GM19324 (cell line): ENCODE measurements around the gene CA10.

Source experiments
- ATAC-seq: cut with Tn5 transposase; IDR thresholded peaks from one replicate; pipeline ENCODE4 v1.9.1; 2021; ENCODE audit warnings: mild to moderate bottlenecking, moderate library complexity; ENCODE audit not compliant: unreplicated experiment, low FRiP score

The CA10 gene

DNA sequence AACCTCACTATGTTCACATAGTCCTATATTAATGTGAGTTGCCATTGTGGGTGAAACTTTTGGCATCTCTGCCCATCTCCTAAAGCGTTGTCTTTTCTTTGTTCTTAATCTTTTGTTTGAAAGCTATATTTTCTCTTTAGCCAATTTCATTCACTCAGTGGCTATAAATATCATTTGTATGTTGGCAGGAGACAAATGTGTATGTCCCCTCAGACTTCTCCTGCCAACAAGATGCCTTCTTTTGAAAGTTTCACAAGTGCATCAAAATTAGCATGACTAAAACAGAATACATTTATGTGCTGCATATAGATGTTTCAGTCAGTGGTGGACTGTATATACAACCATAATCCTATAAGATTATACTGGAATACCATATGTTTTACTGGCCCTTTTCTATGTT lies 109.0 kb downstream of the CA10 start:
- no peak for ATAC-seq

DNA sequence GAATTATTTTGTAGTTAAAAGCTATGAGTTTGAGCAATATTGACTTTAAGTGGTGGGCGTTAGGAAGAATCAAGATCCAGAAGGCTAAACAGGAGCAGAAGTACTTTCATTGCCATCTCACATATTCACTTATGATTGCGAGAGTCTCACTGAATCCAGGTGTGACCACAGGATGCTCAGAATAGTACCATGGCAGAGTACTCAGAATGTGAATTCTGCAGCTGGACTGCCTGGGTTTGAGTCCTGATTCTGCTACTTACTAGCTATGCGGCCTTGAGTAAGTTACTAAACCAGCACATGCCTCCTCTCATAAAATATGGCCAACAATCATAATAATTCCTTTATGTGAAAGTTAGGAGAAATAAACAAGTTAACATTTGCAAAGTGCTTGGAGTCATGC lies 109.5 kb downstream of the CA10 start:
- ATAC-seq = no peak

DNA sequence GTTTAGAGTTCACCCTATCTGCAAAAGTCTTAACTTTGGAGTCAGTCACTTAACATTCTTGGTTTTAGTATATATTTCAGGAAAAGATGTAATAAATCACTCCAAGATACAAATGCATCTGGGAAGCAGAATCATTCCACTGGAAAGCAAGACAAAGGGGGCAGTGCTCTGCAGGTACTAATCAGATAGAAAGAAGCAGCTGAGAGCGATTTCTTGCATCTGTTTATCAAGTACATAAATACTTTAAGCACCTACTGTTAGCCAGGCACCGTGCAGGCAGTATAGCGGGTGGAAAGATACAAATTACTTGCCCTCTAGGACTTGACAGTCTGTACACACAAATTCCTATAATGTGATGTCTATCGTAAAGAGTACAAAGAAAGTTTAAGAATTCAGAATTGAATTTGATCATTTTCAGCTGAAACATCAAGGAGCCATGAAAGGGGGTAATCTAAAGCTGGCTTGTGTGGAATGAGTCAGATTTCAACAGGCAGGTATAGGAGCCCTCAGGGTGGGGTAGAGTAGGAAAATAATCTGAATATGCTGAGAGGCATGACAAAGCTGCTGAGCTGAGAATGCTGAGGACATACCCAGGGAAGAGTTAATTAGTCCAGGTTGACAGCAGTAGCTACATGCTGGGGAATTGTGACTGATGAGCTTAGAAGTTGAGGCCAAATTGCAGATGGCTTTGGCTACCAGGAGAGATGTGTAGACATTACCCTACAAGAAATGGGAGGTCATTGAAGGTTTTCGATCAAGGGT lies 110.2 kb downstream of the CA10 start:
- ATAC-seq = no peak

DNA sequence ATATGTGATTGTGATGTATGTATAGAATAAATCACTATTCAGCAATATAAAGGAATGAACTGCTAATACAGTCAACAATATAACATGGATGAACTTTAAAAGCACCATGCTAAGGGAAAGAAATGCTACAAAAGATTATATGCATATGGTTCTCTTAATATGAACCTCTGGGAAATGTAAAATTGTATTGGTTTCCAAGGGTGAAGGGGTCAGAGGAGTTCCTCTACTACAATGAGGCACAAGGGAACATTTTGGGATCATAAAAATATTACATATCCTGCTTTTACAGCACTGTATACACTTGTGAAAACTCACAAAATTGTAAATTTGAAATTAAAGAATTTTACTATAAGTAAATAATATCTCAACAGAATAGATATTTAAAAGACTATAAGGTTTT lies 111.4 kb downstream of the CA10 start:
- no peak for ATAC-seq

DNA sequence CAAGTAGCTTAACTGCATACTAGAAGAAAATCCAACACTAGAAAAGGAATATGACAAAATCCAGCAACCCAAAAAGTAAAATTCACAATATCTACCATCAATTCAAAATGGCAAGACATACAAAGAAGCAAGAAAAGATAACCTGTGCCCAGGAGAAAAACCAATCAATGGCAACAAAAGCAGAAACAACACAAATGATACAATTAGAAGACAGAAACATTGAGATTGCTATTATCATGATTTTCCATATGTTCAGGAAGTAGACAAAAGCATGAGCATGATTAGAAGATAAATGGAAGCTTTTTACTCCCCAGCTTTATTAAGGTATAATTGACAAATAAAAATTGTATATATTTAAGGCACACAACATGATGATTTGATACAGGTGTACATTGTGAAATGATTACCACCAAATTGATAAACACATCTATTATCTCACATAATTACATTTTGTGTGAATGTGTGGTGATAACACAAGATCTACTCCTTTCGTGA lies 117.3 kb downstream of the CA10 start:
- no peak for ATAC-seq

DNA sequence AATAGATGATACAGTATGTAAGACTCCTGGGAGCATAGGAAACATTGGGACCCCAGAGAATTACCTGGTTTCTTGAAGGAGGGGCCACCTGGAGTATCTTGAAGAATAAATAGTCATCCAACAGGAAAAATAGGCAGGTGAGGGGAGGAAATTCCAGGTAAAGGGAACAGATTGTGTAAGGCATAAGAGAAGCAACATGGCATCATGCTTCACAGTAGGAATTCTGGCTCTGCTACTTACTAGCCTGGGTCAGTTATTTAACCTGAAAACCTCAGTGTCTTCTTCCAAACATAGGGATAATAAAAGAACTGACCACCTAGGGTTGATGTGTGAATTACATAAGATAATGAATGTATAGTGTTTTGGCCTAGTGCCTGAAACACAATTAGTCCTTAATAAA lies 122.1 kb downstream of the CA10 start:
- no peak for ATAC-seq

DNA sequence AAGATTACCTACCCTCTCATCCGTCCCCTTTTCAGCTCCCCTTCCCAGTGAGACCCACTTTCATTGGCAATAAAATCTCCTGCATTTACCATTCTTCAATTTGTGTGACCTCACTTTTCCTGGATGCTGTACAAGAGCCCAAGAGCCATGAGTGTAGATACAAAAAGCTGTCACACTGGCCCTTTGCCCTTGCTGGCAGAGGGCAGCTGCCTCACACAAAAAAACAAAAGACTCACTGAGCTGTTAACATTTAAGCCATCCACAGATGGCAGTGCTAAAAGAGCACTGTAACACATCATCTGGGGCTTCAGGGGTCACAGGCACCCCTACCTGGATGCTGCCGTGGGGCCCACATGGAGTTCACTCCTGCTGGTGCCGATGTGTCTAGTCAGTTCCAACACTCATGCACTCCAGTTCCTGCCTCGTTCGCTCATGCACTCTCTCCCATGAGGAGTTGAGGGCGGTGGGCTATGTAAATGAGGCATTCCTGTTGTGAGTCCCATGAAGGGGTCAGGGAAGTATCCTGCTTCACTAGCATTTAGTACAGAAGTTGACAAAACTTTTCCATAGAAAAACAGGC lies 123.1 kb downstream of the CA10 start:
- ATAC-seq = no peak

DNA sequence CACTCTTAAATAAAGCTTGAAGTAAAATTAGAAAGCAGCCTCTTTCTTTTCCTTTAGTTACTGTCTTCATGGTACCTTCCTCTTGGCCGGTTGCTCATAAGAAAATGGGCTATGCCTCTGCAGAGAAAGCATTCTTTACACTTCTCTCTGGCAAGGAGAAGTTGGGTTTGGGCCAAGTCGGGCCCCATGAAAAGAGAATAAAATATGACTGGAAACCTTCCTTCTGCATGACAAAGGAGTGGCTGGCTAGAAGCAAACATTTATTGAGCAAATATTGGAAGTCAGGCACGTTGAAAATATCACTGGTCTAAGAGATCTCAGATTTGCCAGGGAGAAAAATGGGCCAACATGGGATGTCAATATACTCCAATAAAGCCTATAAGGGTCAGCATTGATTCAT lies 126.1 kb downstream of the CA10 start:
- ATAC-seq = no peak

DNA sequence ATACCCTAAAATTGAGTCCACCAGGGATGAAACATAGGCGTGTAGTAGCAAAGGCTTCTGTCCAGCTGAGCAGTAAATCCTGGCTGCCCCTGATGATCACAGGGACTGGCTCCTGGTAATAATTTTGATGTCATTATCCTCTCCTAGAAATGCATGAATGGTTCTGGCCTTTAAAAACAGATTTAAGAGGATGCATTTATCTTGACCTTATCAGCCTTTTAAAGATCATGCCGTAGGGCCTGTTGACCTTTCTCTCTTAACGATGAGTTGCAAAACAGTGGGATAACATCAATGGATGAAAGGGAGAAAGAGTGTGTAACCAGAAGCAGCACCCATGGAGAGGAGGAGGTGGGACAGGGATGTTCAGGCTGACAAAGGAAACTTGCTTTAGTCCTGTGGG lies 128.5 kb downstream of the CA10 start:
- ATAC-seq = no peak

DNA sequence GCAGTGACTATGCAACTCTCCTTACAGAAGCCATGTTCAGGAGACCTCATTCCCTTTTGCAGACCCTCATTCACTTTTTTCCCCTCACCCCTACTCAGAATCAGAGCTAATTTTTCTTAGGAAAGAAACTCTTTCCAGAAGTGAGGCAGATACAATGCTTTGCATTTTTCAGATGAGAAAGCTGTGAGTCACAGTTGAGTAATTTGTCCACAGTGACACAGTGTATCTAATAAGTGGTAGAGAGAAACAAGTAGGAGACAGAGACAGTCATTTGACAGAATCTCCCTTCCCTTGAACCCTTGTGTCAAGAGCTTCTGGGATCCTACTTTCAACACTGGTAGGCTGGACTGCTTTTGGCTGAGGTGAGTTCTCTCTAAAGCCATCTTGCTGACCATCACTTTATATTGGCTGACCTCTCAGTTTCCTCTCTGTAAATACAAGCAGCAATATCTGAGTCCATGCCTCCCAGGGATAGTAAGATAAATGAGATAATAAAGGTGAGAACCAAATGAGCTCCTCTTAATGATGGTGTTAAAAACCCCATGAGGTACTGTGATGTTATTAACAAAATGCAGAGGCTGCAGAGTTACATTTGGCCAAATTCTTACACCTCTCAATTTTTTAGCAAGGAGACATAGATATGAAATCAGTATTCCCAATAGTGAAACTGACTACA lies 130.8 kb downstream of the CA10 start:
- no peak for ATAC-seq

DNA sequence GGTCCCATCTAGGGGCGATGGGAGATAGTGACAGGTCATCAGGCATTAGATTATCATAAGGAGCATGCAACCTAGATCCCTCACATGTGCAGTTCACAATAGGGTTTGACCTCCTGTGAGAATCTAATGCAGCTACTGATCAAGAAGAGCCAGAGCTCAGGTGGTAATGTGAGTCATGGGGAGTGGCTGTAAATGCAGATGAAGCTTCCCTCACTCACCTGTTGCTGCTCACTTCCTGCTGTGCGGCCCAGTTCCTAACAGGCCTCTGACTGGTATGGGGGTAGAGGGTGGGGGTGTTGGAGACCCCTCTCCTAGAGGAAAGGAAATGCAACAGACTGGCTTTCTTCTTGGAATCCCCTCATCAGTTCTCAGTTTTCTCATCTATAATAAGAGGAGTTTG lies 131.4 kb downstream of the CA10 start:
- ATAC-seq = no peak

DNA sequence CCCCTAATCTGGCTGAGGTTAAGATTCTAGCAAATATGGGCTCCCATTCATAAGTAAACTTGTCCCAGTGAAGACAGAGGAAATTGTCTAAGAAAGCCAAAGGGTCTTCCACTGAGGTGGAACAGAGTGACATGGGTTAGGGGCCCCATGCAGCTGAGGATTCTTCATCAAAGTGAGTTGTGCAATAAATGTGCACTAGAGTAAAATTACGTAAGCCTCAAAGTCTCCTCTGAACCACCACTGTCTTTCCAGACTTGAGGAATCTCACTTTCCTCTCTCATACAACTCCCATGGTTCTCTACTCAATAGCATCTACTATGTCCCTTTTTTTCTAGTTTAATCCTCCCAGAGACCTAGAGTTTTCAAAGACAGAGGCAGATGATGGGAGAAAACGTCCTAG lies 132.4 kb downstream of the CA10 start:
- ATAC-seq = no peak

DNA sequence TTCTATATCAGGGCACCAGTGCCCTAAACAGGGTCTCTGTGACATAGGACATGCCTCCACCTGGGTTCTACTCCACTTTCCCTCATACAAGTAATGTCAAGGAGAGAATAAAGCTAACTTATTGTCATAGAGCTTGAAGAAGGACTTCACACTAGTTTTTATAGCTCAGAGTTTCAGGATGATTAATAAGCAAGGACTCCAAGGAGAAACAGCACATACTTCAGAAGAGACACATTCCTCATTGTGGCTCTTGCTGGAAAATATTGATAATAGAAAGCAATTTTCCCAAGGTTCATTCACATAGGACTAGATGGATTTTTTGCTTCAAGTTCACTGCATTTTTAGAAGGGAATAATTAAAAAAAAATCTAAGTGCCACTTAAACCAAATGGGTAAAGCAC lies 133.3 kb downstream of the CA10 start:
- no peak for ATAC-seq

DNA sequence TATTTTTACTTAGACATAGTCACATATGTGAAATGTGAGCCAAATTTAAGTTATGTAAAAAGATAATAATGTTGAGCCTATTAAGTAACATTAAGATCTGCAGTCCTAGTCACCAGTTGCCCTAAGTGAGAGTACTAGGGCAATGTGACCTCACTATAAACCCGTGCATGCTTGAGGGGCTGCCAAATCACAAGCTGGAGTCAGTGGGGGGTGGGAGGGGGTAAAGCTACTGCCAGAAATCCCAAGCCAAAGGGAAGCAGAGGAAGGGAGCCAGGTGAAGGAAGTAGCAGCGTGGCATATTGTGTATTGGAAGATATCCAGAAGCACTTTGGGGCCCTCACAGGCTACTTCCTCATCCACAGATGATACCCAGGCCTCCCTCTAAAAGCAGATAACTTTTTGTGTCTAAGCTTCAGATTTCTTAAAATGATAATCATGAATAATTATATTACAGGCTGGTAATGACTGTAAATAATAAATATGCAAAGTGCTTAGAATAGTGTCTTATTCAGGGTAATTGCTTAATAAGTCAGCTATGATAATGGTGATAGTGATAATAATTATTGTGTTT lies 134.1 kb downstream of the CA10 start:
- no peak for ATAC-seq

DNA sequence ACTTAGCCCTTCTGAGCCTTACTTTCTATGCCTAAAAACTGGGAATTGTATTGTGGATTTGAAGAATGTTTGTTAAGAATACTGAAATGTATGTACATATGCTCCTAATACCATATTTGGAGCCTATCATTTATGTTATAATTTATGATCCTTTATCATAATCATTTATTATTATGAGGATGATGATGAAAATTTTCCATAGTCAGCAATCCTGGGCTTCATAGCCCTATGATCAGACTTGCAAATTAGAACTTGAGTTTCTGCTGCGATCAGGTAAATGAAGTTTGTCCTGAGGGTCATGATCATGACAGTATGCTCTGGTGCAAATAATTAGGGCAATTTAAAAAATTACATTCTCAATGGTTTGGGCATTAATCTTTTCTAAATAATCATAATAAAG lies 147.4 kb downstream of the CA10 start:
- no peak for ATAC-seq

DNA sequence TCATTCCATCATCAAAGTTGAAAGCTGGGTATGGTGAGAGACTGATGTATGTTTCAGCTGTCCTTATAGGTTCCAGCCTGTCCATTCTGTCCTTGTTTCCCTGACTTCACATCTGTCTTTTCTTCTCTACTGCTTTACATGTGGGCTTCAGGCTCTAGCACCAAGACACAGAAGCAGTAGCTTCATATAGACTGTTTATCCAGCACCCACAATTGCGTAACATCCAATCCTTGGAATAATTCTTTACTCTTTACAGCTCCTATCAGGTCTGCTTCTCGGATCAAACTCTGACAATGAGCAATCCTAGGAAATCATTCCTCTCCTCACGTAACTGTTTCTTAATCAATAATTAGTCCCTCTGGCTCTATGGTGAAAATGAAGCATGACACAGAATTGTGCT lies 158.9 kb downstream of the CA10 start:
- ATAC-seq = no peak

DNA sequence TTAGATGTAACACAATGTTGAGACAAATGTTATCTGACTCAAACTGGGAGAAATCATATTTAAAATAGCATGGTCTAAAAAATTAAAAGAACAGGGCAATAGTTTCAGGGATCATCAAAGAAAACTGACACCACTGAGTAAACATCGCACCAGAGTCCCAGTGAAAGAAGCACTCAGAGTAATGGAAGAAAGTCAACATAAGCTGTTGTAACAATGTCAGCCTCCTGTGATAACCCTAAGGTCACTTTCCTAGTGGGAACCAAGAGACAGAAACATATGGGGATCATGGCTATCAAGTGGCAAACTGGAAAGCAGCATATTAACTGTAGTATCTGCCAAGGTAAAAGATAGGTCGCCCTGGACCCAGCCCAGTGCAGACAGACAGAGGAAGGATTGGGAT lies 160.8 kb downstream of the CA10 start:
- ATAC-seq = no peak

DNA sequence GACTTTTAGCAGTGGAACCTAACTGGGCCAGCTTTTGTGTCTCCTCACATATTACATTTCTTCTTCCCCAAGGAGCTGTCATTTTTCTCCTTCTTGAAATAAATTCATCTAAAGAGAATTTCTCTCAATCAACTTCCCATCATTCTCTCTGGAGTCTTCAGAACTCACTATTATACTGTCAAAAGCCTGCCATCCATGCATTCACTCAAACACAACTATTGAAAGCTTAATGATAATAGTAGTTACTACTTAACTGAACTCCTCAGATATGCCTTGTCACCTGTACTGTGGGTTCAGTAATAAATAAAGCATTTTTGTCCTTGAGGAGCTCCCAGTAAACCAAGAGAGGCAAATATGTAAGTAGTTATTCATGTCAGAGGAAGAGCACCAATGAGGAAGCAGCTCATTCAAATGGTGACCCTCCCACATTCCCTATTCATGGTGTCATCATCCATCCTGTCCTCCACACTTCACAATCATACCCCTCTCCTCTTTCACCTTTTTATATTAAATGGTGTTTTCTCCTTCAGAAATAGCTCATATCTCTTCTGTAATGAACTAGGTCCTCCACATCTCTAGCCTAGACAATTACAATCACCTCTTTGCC lies 162.6 kb downstream of the CA10 start:
- ATAC-seq = no peak

DNA sequence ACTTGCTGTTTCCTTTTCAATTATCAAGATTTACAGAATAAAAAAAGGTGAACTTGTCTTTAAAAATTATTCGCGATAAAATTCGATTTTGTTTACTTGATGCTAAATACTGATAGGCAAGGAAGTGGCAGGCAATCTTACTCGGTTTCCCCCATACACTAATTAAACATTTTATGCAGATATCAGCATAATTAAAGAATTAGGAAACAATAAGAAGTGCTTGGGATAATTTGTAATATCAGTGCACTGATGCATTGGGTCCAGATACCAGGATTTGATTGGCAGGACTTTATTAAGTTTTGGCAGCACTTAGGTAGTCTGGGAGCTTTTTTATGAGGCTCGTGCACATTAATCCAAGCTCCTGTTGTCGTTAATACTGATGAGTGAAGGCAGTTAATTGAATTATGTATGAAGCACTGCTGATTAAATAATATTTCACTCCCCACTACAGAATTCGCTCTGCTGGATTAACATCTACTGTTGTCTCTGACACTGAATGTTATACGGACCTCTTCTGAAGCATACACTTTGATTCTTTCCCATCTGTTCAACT lies 165.6 kb downstream of the CA10 start:
- no peak for ATAC-seq

DNA sequence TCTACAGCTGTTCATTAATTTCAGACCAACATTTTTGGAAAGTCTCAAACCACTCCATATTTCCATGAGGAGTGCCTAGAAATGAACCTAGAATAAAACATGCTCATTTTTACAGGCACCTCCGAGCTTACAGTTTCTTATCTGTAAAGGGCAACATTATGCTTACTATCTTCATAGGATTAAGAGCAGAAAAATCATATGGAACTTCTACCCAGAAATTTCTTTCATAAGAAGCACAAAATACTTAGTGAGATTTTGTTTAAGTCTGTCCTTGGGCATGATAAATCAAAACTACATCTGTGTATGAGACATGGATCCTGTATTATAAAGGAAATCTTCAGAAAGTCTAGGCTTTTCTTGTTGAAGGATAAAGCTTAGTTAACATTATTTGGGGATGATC lies 187.4 kb downstream of the CA10 start:
- no peak for ATAC-seq

DNA sequence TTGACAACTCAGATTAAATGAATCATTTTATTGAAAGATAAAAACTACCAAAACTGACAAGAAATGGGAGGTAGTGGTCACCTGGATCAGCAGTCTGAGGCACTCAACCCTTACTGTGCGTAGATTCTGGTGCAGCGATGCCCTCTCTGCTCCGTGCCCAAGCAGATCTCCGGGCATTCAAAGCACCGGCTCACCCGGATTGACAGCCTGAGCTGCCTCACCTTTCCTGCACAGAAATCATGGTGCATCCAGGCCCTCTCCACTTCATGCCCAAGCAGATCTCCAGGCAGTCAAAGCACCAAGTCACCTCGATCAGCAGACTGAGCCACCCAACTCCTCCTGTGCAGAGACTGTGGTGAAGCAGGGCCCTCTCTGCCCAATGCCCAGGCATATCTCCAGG lies 196.8 kb downstream of the CA10 start:
- no peak for ATAC-seq
